Measurements from ENCODE around the gene ANXA5.

- TF ChIP-seq CTCF (IDR thresholded peaks at IDR 0.05) (no peak), POLR2A (IDR thresholded peaks at IDR 0.05) (no peak)
Observed at GRCh38 chr4:121739575-121739974, 42.8 kb upstream of the ANXA5 start.
